Stomach (tissue), 4 donors: ENCODE measurements around the gene MAP3K10.

Experiments used
- POLR2AphosphoS5 ChIP-seq, 3 donors: sonication (generic); formaldehyde crosslinking; IDR thresholded peaks; one replicate each; pipeline ENCODE4 v1.6.1; 2016; ENCODE audit warnings: antibody characterized with exemption in 3 of 3
- TF ChIP-seq, protein P1 (sequence below), 7 experiments: fragments of 450-650 bp in 4 of 7; fragments of 200-600 bp in 3 of 7; sonication (generic) in 3 of 7; IDR thresholded peaks; one replicate each; pipeline ENCODE4 v1.5.1; 2016 to 2019; ENCODE audit warnings: antibody characterized with exemption in 7 of 7, control low read depth in 2 of 7, mild to moderate bottlenecking in 1 of 7

DNA sequence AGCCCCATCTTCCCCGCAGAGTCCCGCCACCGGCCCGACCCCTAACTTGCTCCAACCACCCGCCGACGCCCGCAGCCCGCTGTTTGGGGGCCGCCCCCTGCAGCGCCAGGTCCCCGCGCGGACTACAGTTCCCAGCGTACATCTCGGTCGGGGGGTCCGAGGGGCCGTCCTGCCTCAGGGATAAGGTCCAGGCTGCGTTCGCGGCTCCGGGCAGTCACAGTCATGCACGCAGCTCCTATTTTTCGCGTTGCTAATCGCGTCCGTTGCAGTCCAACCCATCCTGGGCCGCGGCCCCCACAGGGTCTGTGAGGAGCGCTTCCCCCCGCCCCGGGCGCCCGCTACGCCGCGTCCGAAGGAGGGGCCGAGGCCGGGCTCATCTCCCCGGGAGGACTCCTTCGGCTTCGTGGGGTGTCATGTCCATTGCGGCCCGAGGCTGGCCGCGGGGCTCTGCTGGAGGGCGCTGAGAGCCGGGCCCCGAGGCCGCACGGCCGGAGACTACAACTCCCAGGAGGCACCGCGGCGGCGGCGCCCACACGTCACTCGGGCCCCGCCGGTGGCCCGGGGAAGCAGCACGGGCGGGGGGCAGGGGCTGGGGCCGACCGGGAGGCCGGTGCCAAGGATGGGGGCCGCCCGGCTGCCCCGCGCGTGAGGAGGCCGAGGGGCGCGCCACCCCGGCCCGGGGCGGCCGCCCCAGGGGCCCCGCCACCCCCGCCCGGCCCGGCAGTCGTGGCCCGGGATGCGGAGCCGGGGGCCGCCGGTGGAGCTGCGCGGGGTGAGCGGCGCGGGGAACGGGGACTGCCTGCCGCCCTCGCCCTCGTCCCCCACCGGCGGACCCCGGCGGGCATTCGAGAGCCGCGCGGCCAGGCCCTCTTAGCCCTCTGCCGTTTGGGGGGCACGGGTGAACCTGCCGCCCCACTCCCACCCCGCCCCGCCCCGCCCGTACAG lies at the start of gene MAP3K10:
- TF ChIP-seq, protein P1, sequence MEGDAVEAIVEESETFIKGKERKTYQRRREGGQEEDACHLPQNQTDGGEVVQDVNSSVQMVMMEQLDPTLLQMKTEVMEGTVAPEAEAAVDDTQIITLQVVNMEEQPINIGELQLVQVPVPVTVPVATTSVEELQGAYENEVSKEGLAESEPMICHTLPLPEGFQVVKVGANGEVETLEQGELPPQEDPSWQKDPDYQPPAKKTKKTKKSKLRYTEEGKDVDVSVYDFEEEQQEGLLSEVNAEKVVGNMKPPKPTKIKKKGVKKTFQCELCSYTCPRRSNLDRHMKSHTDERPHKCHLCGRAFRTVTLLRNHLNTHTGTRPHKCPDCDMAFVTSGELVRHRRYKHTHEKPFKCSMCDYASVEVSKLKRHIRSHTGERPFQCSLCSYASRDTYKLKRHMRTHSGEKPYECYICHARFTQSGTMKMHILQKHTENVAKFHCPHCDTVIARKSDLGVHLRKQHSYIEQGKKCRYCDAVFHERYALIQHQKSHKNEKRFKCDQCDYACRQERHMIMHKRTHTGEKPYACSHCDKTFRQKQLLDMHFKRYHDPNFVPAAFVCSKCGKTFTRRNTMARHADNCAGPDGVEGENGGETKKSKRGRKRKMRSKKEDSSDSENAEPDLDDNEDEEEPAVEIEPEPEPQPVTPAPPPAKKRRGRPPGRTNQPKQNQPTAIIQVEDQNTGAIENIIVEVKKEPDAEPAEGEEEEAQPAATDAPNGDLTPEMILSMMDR (IDR thresholded peaks at IDR 0.05): no peak
- no peak for TF ChIP-seq POLR2AphosphoS5 (IDR thresholded peaks at IDR 0.05)
